Activated CD8-positive, alpha-beta memory T cell treated with anti-CD3 and anti-CD28 coated beads, Interleukin-2, amount 10 ng/mL, durations not matched to agents 7 days and 5 days (primary cell): Measurements from ENCODE around the gene ZIC5. TPM values are rescaled to one million over a fixed set of nuclear protein-coding genes. Genes with fewer than 3 reads are reported as not detected.
"Not testable (repeated sequence)": the region's sequence is repeated elsewhere in the genome, so short reads cannot be mapped to it uniquely, and the experiment has no call there.

ENCODE experiments used
- ATAC-seq: fragments of 150-1000 bp; cut with Tn5 transposase; one replicate; pipeline ENCODE4 v1.10.0; 2021; ENCODE audit warnings: moderate library complexity
- CTCF ChIA-PET: fragments of 350-600 bp; sonication (Branson Sonifier 250); formaldehyde crosslinking; loops from one replicate; lab custom pipeline; 2021; ENCODE audit warnings: antibody characterized with exemption; lab: Charles Lee
- DNase-seq: peaks from one replicate; pipeline ENCODE4 v3.0.0-alpha.2; 2020
- H3K27ac Mint-ChIP-seq: one replicate; pipeline ENCODE4 v1.8.0; 2021; ENCODE audit warnings: mild to moderate bottlenecking, mixed read lengths
- H3K27me3 Mint-ChIP-seq: one replicate; pipeline ENCODE4 v1.8.0; 2021; ENCODE audit warnings: mixed read lengths
- H3K36me3 Mint-ChIP-seq: one replicate; pipeline ENCODE4 v1.8.0; 2021; ENCODE audit warnings: mild to moderate bottlenecking, mixed read lengths
- H3K4me1 Mint-ChIP-seq: one replicate; pipeline ENCODE4 v1.8.0; 2021; ENCODE audit warnings: mixed read lengths
- H3K4me3 Mint-ChIP-seq: one replicate; pipeline ENCODE4 v1.8.0; 2021; ENCODE audit warnings: mild to moderate bottlenecking, moderate library complexity, mixed read lengths
- H3K9me3 Mint-ChIP-seq: one replicate; pipeline ENCODE4 v1.8.0; 2022; ENCODE audit warnings: low read depth, mixed read lengths
- total RNA-seq, 2 experiments: library from RNA; stranded (reverse); gene quantifications; one replicate each; pipeline ENCODE4 v1.2.3, GENCODE V29; 2021

Gene ZIC5
- total RNA-seq, 2 experiments from 2014 or later = not detected

- H3K9me3 Mint-ChIP-seq, H3K4me3 Mint-ChIP-seq, H3K36me3 Mint-ChIP-seq, ATAC-seq, DNase-seq, H3K4me1 Mint-ChIP-seq, H3K27ac Mint-ChIP-seq: not testable (repeated sequence)
- H3K27me3 Mint-ChIP-seq = peaks cover 53% of the 10 kb centered on the region
- CTCF ChIA-PET = interaction anchor here (1.1 kb wide), 1 partner anchor 10 kb away, joined by 3 read pairs; no protein-coding TSS in a partner anchor
These were observed 26.1 kb downstream of the ZIC5 start for GRCh38 chr13:99945515-99945914.

- no peaks in the 10 kb centered on the region for H3K4me1 Mint-ChIP-seq
- ATAC-seq = no peak
These were observed 27.0 kb downstream of the ZIC5 start for GRCh38 chr13:99944606-99945005.

GRCh38 chr13:99944102-99944501 lies 27.5 kb downstream of the ZIC5 start:
- DNase-seq (no peak), ATAC-seq (no peak)
- H3K27me3 Mint-ChIP-seq = peaks cover 46% of the 10 kb centered on the region
- H3K36me3 Mint-ChIP-seq = no peaks in the 10 kb centered on the region
- H3K27ac Mint-ChIP-seq = no peak overlapping the region
- no peaks in the 10 kb centered on the region for H3K9me3 Mint-ChIP-seq
- H3K4me1 Mint-ChIP-seq = no peaks in the 10 kb centered on the region
- H3K4me3 Mint-ChIP-seq = no peak overlapping the region
- CTCF ChIA-PET = no interaction called here

More at GRCh38 chr13:99944606-99945005, 27.0 kb downstream of the ZIC5 start:
- H3K9me3 Mint-ChIP-seq = no peaks in the 10 kb centered on the region
- peaks cover 47% of the 10 kb centered on the region for H3K27me3 Mint-ChIP-seq
- CTCF ChIA-PET = interaction anchor here (1.1 kb wide), 1 partner anchor 9 kb away, joined by 3 read pairs; no protein-coding TSS in a partner anchor
- no peaks in the 10 kb centered on the region for H3K36me3 Mint-ChIP-seq
- H3K27ac Mint-ChIP-seq = no peak overlapping the region
- no peak for DNase-seq
- no peak overlapping the region for H3K4me3 Mint-ChIP-seq

- H3K36me3 Mint-ChIP-seq = no peaks in the 10 kb centered on the region
- CTCF ChIA-PET = no interaction called here
- H3K9me3 Mint-ChIP-seq = no peaks in the 10 kb centered on the region
- DNase-seq (no peak), ATAC-seq (no peak)
- H3K4me1 Mint-ChIP-seq = no peaks in the 10 kb centered on the region
- H3K27ac Mint-ChIP-seq = no peak overlapping the region
- H3K4me3 Mint-ChIP-seq = no peak overlapping the region
- H3K27me3 Mint-ChIP-seq = peaks cover 40% of the 10 kb centered on the region
These were observed 29.7 kb downstream of the ZIC5 start for GRCh38 chr13:99941911-99942310.

GRCh38 chr13:99941086-99941485 lies 30.5 kb downstream of the ZIC5 start:
- Mint-ChIP-seq H3K27ac (no peak overlapping the region), H3K27me3 (peaks cover 42% of the 10 kb centered on the region), H3K36me3 (no peaks in the 10 kb centered on the region), H3K4me3 (no peak overlapping the region), H3K9me3 (no peaks in the 10 kb centered on the region), H3K4me1 (no peaks in the 10 kb centered on the region)
- no peak for ATAC-seq
- CTCF ChIA-PET = no interaction called here
- no peak for DNase-seq

- CTCF ChIA-PET = no interaction called here
- ATAC-seq = no peak
These were observed 32.9 kb downstream of the ZIC5 start for GRCh38 chr13:99938635-99939034.

GRCh38 chr13:99935772-99936171 lies 35.8 kb downstream of the ZIC5 start:
- no peaks in the 10 kb centered on the region for H3K9me3 Mint-ChIP-seq
- no peak overlapping the region for H3K27ac Mint-ChIP-seq
- DNase-seq (no peak), ATAC-seq (no peak)
- CTCF ChIA-PET = interaction anchor here (0.8 to 1.5 kb wide), 5 partner anchors 9 to 579 kb away, joined by 3 to 5 read pairs (median 4); no protein-coding TSS in a partner anchor
- H3K4me3 Mint-ChIP-seq = no peak overlapping the region
- H3K4me1 Mint-ChIP-seq = no peaks in the 10 kb centered on the region
- H3K36me3 Mint-ChIP-seq = no peaks in the 10 kb centered on the region
- peaks cover 47% of the 10 kb centered on the region for H3K27me3 Mint-ChIP-seq

More at GRCh38 chr13:99938635-99939034, 32.9 kb downstream of the ZIC5 start:
- Mint-ChIP-seq H3K4me3 (no peak overlapping the region), H3K27ac (no peak overlapping the region), H3K9me3 (no peaks in the 10 kb centered on the region), H3K4me1 (no peaks in the 10 kb centered on the region), H3K27me3 (peaks cover 47% of the 10 kb centered on the region), H3K36me3 (no peaks in the 10 kb centered on the region)
- no peak for DNase-seq

- no peak for ATAC-seq
- DNase-seq = no peak
- H3K27me3 Mint-ChIP-seq = peaks cover 37% of the 10 kb centered on the region
- no peak overlapping the region for H3K4me3 Mint-ChIP-seq
- CTCF ChIA-PET = no interaction called here
- H3K36me3 Mint-ChIP-seq = no peaks in the 10 kb centered on the region
- peaks cover 4% of the 10 kb centered on the region for H3K4me1 Mint-ChIP-seq
- H3K9me3 Mint-ChIP-seq = no peaks in the 10 kb centered on the region
- H3K27ac Mint-ChIP-seq = no peak overlapping the region
These were observed 38.7 kb downstream of the ZIC5 start for GRCh38 chr13:99932912-99933311.

- ATAC-seq (no peak), DNase-seq (no peak)
- Mint-ChIP-seq H3K27me3 (peaks cover 28% of the 10 kb centered on the region), H3K27ac (no peak overlapping the region), H3K36me3 (no peaks in the 10 kb centered on the region), H3K9me3 (no peaks in the 10 kb centered on the region), H3K4me1 (peaks cover 4% of the 10 kb centered on the region), H3K4me3 (no peak overlapping the region)
- CTCF ChIA-PET = no interaction called here
These were observed 40.6 kb downstream of the ZIC5 start for GRCh38 chr13:99930925-99931324.

GRCh38 chr13:99929866-99930265 lies 41.7 kb downstream of the ZIC5 start:
- peaks cover 4% of the 10 kb centered on the region for H3K4me1 Mint-ChIP-seq
- H3K9me3 Mint-ChIP-seq = no peaks in the 10 kb centered on the region
- ATAC-seq (no peak), DNase-seq (no peak)
- no peaks in the 10 kb centered on the region for H3K36me3 Mint-ChIP-seq
- no peak overlapping the region for H3K4me3 Mint-ChIP-seq
- H3K27ac Mint-ChIP-seq = no peak overlapping the region
- peaks cover 24% of the 10 kb centered on the region for H3K27me3 Mint-ChIP-seq
- CTCF ChIA-PET = no interaction called here

- no peaks in the 10 kb centered on the region for H3K36me3 Mint-ChIP-seq
- H3K27me3 Mint-ChIP-seq = peaks cover 26% of the 10 kb centered on the region
- DNase-seq (no peak), ATAC-seq (no peak)
- H3K4me3 Mint-ChIP-seq = no peak overlapping the region
- CTCF ChIA-PET = no interaction called here
- peaks cover 4% of the 10 kb centered on the region for H3K4me1 Mint-ChIP-seq
- no peak overlapping the region for H3K27ac Mint-ChIP-seq
- H3K9me3 Mint-ChIP-seq = no peaks in the 10 kb centered on the region
These were observed 45.4 kb downstream of the ZIC5 start for GRCh38 chr13:99926014-99926731.

GRCh38 chr13:99923877-99924582 lies 47.5 kb downstream of the ZIC5 start:
- H3K9me3 Mint-ChIP-seq = no peaks in the 10 kb centered on the region
- DNase-seq (no peak), ATAC-seq (no peak)
- no peaks in the 10 kb centered on the region for H3K36me3 Mint-ChIP-seq
- peaks cover 34% of the 10 kb centered on the region for H3K27me3 Mint-ChIP-seq
- H3K4me3 Mint-ChIP-seq = no peak overlapping the region
- CTCF ChIA-PET = no interaction called here
- peaks cover 4% of the 10 kb centered on the region for H3K4me1 Mint-ChIP-seq
- no peak overlapping the region for H3K27ac Mint-ChIP-seq

GRCh38 chr13:99922631-99923404 lies 48.7 kb downstream of the ZIC5 start:
- ATAC-seq (no peak), DNase-seq (no peak)
- Mint-ChIP-seq H3K9me3 (no peaks in the 10 kb centered on the region), H3K4me3 (no peak overlapping the region), H3K27me3 (peaks cover 36% of the 10 kb centered on the region), H3K27ac (no peak overlapping the region), H3K36me3 (no peaks in the 10 kb centered on the region), H3K4me1 (peaks cover 4% of the 10 kb centered on the region)
- CTCF ChIA-PET = interaction anchor here (0.9 kb wide), 1 partner anchor 23 kb away, joined by 4 read pairs; no protein-coding TSS in a partner anchor
